ENCODE measurements around the gene BLVRB. TPM values are rescaled to one million over a fixed set of nuclear protein-coding genes. Genes with fewer than 3 reads are reported as not detected.

The BLVRB gene
- polyA plus RNA-seq, 2 of the 4 experiments (the other 2 are of a cell fraction) = 202 to 280 TPM

DNA sequence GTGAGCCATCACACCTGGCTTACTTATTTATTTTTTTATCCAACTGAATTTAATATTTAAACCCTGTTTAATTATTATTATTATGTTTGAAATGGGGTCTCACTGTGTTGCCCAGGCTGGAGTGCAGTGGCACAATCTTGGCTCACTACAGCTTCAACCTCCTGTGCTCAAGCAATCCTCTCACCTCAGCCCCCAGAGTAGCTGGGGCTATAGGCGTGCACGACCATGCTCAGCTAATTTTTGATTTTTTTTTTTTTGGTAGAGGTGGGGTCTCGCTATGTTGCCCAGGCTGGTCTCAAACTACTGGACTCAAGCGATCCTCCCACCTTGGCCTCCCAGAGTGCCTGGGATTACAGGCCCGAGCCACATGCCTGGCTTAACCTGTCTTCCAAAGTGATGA lies 33.8 kb upstream of the BLVRB start (continued):
- TF ChIP-seq, protein P1, sequence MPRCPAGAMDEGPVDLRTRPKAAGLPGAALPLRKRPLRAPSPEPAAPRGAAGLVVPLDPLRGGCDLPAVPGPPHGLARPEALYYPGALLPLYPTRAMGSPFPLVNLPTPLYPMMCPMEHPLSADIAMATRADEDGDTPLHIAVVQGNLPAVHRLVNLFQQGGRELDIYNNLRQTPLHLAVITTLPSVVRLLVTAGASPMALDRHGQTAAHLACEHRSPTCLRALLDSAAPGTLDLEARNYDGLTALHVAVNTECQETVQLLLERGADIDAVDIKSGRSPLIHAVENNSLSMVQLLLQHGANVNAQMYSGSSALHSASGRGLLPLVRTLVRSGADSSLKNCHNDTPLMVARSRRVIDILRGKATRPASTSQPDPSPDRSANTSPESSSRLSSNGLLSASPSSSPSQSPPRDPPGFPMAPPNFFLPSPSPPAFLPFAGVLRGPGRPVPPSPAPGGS (IDR thresholded peaks at IDR 0.05) = no peak
- TF ChIP-seq KDM5A (IDR thresholded peaks at IDR 0.05) = no peak
- no peak for TF ChIP-seq MAFK (IDR thresholded peaks at IDR 0.05; ENCODE audit: partially characterized antibody)
- TF ChIP-seq TFCP2L1 (CRISPR knock-in tag; IDR thresholded peaks at IDR 0.05) = no peak

DNA sequence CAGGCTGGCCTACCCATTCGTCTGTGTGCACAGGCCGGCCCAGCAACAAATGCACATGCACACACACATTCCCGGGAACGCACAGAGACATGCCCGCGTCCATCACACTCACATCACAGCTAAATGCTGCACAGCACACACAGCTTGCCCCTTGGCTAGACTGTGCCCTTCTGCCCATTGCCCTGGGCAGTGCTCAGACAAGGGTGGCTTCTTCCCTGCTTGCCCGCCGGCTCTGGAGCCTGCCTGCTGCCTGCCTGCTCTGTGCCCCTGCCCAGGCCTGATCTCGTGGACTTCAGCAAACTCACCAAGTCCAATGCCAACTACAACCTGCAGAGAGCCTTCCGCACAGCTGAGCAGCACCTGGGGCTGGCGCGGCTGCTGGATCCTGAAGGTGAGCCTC lies 31.7 kb upstream of the BLVRB start:
- TF ChIP-seq BHLHE40 (IDR thresholded peaks at IDR 0.05; ENCODE audit: low read depth, low read length) (no peak), CEBPB (IDR thresholded peaks at IDR 0.05) (no peak), EHMT2 (IDR thresholded peaks at IDR 0.05; ENCODE audit: low read depth) (no peak), TP53 (CRISPR knock-in tag; IDR thresholded peaks at IDR 0.05) (no peak), FOSL2 (IDR thresholded peaks at IDR 0.05) (no peak), FOSL2 (CRISPR knock-in tag; IDR thresholded peaks at IDR 0.05) (no peak), ZSCAN20 (CRISPR knock-in tag; IDR thresholded peaks at IDR 0.05) (no peak), FOSB (CRISPR knock-in tag; IDR thresholded peaks at IDR 0.05) (no peak)
- TF ChIP-seq, protein P2, sequence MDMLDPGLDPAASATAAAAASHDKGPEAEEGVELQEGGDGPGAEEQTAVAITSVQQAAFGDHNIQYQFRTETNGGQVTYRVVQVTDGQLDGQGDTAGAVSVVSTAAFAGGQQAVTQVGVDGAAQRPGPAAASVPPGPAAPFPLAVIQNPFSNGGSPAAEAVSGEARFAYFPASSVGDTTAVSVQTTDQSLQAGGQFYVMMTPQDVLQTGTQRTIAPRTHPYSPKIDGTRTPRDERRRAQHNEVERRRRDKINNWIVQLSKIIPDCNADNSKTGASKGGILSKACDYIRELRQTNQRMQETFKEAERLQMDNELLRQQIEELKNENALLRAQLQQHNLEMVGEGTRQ (IDR thresholded peaks at IDR 0.05) = no peak
- H3K9me3 ChIP-seq = no peaks in the 10 kb centered on the region
- no peak overlapping the region for H3K4me3 ChIP-seq
- no peak overlapping the region for H3K27ac ChIP-seq
- DNase-seq (ENCODE audit: low read depth in 1 of 2, low spot score in 1 of 2) = no peak
- WGBS (ENCODE audit: missing lambda C conversion rate) = 86% methylated on average over 12 of the region's 12 CpGs
- H3K4me2 ChIP-seq = no peak overlapping the region
- ChIA-PET POLR2A (interaction anchor here (0.5 kb wide), 1 partner anchor 45 kb away, joined by 3 read pairs; no protein-coding TSS in a partner anchor), CTCF (interaction anchor here (0.6 to 2.3 kb wide), 9 partner anchors 10 to 138 kb away, joined by 3 to 11 read pairs (median 5); no protein-coding TSS in a partner anchor)
- H3K4me1 ChIP-seq = no peaks in the 10 kb centered on the region
- no peak; a peak in 1 of 6 replicates for ATAC-seq
- no peak for FAIRE-seq

DNA sequence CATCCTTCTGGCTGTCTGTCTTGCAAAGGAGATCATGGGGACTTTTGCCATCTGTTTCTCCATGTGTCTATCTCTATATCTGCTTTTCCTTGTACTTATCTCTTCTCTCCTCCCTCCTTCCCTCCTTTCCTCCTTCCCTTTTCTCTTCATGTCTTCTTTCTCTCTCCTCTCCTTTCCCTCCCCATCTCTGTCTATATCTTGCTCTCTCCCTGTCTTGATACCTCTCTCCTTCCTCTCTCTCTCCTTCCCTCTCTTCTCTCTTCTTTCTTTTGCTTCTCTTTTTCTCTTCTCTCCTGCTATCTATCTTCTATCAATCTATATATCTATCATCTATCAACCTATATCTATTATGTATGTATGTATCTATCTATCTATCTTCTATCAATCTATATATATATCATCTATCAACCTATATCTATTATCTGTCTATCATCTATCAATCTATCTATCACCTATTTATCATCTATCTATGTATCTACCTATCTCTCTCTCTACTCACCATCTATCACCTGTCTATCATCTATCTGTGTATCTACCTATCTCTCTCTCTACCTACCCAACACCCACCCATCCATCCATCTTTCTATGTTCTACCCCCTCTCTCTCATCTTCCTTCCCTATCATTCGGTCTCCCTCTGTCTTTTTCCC lies 28.8 kb upstream of the BLVRB start:
- no peak for FAIRE-seq

More for the DNA sequence above, 28.8 kb upstream of the BLVRB start:
- H3K4me3 ChIP-seq = no peak overlapping the region
- TF ChIP-seq KDM5A (IDR thresholded peaks at IDR 0.05) (no peak), CHD2 (IDR thresholded peaks at IDR 0.05; ENCODE audit: low read length, partially characterized antibody) (no peak), SMC3 (IDR thresholded peaks at IDR 0.05) (no peak), TFCP2L1 (CRISPR knock-in tag; IDR thresholded peaks at IDR 0.05) (no peak), NR3C1 (IDR thresholded peaks at IDR 0.05) (no peak), FOXS1 (CRISPR knock-in tag; IDR thresholded peaks at IDR 0.05) (no peak), RAD21 (conservative IDR thresholded peaks at IDR 0.05 in 1 of 2, IDR thresholded peaks at IDR 0.05 in 1 of 2) (no peak), BHLHE40 (IDR thresholded peaks at IDR 0.05; ENCODE audit: low read depth, low read length) (no peak), POLR2AphosphoS2 (conservative IDR thresholded peaks at IDR 0.05; ENCODE audit: low read length) (no peak), MAZ (IDR thresholded peaks at IDR 0.05; ENCODE audit: borderline replicate concordance, low read depth, low read length) (no peak), ZSCAN20 (CRISPR knock-in tag; IDR thresholded peaks at IDR 0.05) (no peak), RARB (CRISPR knock-in tag; IDR thresholded peaks at IDR 0.05) (no peak), KDM1A (IDR thresholded peaks at IDR 0.05; ENCODE audit: low read depth) (no peak), JUNB (IDR thresholded peaks at IDR 0.05) (no peak), CBX2 (IDR thresholded peaks at IDR 0.05; ENCODE audit: borderline replicate concordance, low read depth) (no peak)
- TF ChIP-seq, protein P3, sequence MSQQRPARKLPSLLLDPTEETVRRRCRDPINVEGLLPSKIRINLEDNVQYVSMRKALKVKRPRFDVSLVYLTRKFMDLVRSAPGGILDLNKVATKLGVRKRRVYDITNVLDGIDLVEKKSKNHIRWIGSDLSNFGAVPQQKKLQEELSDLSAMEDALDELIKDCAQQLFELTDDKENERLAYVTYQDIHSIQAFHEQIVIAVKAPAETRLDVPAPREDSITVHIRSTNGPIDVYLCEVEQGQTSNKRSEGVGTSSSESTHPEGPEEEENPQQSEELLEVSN (IDR thresholded peaks at IDR 0.05; ENCODE audit: borderline replicate concordance, low read depth) = no peak
- TF ChIP-seq, protein P4, sequence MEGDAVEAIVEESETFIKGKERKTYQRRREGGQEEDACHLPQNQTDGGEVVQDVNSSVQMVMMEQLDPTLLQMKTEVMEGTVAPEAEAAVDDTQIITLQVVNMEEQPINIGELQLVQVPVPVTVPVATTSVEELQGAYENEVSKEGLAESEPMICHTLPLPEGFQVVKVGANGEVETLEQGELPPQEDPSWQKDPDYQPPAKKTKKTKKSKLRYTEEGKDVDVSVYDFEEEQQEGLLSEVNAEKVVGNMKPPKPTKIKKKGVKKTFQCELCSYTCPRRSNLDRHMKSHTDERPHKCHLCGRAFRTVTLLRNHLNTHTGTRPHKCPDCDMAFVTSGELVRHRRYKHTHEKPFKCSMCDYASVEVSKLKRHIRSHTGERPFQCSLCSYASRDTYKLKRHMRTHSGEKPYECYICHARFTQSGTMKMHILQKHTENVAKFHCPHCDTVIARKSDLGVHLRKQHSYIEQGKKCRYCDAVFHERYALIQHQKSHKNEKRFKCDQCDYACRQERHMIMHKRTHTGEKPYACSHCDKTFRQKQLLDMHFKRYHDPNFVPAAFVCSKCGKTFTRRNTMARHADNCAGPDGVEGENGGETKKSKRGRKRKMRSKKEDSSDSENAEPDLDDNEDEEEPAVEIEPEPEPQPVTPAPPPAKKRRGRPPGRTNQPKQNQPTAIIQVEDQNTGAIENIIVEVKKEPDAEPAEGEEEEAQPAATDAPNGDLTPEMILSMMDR (IDR thresholded peaks at IDR 0.05) = no peak
- H3K9me3 ChIP-seq = no peaks in the 10 kb centered on the region
- ChIA-PET POLR2A (no interaction called here), CTCF (interaction anchor here (1.0 to 4.0 kb wide), 6 partner anchors 10 to 140 kb away, joined by 3 to 16 read pairs (median 6); no protein-coding TSS in a partner anchor)
- ATAC-seq (no peak), DNase-seq (ENCODE audit: low read depth in 1 of 2, low spot score in 1 of 2) (no peak)
- no peaks in the 10 kb centered on the region for H3K4me1 ChIP-seq
- H3K27ac ChIP-seq = no peak overlapping the region
- WGBS (ENCODE audit: missing lambda C conversion rate) = 13% methylated on average over 1 of the region's 1 CpG
- no peak overlapping the region for H3K4me2 ChIP-seq

Measured in A549 (cell line).